Measurements from ENCODE around the gene SYCP2.

GRCh38 chr20:59888050-59888449, 45.4 kb downstream of the SYCP2 start:
- TF ChIP-seq EZH2 (IDR thresholded peaks at IDR 0.05; ENCODE audit: borderline replicate concordance, low read depth, low read length, poor library complexity, severe bottlenecking) = no peak
- TF ChIP-seq, protein P1, sequence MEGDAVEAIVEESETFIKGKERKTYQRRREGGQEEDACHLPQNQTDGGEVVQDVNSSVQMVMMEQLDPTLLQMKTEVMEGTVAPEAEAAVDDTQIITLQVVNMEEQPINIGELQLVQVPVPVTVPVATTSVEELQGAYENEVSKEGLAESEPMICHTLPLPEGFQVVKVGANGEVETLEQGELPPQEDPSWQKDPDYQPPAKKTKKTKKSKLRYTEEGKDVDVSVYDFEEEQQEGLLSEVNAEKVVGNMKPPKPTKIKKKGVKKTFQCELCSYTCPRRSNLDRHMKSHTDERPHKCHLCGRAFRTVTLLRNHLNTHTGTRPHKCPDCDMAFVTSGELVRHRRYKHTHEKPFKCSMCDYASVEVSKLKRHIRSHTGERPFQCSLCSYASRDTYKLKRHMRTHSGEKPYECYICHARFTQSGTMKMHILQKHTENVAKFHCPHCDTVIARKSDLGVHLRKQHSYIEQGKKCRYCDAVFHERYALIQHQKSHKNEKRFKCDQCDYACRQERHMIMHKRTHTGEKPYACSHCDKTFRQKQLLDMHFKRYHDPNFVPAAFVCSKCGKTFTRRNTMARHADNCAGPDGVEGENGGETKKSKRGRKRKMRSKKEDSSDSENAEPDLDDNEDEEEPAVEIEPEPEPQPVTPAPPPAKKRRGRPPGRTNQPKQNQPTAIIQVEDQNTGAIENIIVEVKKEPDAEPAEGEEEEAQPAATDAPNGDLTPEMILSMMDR (conservative IDR thresholded peaks at IDR 0.05; ENCODE audit: low read depth, low read length) = no peak

Measured in A673 (cell line).